HS-27A (cell line): ENCODE measurements around the gene PLD6.
"Not testable (repeated sequence)": the region's sequence is repeated elsewhere in the genome, so short reads cannot be mapped to it uniquely, and the experiment has no call there.

Source experiments
- DNase-seq: peaks from one replicate; pipeline ENCODE4 v3.0.0-alpha.2; 2012; ENCODE audit warnings: low read depth, missing footprints

The PLD6 gene, protein sequence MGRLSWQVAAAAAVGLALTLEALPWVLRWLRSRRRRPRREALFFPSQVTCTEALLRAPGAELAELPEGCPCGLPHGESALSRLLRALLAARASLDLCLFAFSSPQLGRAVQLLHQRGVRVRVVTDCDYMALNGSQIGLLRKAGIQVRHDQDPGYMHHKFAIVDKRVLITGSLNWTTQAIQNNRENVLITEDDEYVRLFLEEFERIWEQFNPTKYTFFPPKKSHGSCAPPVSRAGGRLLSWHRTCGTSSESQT

DNA sequence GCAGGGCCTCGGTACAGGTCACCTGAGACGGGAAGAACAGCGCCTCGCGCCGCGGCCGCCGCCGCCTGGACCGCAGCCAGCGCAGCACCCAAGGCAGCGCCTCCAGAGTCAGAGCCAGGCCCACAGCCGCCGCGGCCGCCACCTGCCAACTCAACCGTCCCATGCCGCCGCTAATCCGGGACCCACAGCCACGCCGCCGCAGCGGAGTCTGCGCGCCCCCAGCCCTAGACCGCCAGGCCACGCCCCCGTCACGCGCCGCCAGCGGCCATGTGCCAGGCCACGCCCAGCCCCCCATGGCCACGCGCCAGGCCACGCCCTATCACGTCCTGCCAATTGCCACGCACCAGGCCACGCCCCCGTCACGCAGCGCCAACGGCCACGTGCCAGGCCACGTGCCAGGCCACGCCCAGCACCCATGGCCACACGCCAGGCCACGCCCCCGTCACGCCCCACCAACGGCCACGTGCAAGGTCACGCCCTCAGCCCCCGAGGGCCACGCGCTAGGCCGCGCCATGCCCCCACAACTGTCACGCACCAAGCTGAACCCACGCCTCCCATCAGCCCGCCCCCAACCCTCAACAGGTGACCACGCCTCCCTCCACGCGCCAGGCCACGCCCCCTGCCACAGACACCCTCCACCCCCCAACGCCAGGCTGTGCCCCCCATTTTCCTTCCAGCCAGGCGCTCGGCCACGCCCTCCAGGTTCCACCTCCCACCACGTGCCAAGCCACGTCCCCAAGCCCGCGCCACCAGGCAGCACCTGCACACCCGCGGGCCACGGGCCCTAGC is at the start of gene PLD6:
PLD6 (minus strand) TSS at position 210 of the 789 bp plus-strand sequence; CDS start at position 163, 47 bp downstream.
- DNase-seq = peak; percentile 83

DNA sequence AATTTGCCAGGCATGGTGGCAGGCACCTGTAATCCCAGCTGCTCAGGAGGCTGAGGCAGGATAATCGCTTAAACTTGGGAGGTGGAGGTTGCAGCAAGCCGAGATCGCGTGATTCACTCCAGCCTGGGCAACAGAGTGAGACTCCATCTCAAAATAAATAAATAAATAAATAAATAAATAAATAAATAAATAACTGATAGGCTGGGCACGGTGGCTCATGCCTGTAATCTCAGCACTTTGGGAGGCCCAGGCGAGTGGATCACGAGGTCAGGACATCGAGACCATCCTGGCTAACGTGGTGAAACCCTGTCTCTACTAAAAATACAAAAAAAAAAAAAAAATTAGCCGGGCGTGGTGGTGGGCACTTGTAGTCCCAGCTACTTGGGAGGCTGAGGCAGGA is 49.6 kb upstream of the PLD6 start:
- not testable (repeated sequence) for DNase-seq

- no peak for DNase-seq
These were observed 47.9 kb upstream of the PLD6 start for GRCh38 chr17:17254036-17254435.

- no peak for DNase-seq
These were observed 47.3 kb upstream of the PLD6 start for GRCh38 chr17:17253406-17253805.

DNA sequence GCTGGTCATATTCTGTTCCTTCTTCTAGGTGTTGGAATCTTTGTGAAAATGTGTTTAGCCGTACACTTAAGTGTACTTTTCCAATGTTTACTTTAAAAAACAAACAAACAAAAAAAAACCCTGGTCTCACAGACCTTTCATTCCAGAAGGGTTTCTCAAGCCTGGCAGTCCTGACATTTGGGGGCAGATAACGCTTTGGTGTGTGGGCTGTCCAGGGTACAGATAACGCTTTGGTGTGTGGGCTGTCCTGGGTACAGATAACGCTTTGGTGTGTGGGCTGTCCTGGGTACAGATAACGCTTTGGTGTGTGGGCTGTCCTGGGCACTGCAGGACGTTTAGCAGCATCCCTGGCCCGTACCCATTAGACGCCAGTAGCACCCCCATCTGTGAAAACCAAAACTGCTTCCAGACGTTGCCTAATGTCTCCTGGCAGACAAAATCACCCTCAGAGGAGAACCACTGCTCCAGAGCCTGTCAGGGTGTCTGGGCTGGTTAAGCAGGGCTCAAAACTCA is 46.1 kb upstream of the PLD6 start:
- DNase-seq = no peak

- DNase-seq = no peak
These were observed 40.7 kb upstream of the PLD6 start for GRCh38 chr17:17246879-17247278.

- no peak for DNase-seq
These were observed 37.0 kb upstream of the PLD6 start for GRCh38 chr17:17243163-17243562.

GRCh38 chr17:17242246-17242645 is 36.1 kb upstream of the PLD6 start:
- no peak for DNase-seq

DNA sequence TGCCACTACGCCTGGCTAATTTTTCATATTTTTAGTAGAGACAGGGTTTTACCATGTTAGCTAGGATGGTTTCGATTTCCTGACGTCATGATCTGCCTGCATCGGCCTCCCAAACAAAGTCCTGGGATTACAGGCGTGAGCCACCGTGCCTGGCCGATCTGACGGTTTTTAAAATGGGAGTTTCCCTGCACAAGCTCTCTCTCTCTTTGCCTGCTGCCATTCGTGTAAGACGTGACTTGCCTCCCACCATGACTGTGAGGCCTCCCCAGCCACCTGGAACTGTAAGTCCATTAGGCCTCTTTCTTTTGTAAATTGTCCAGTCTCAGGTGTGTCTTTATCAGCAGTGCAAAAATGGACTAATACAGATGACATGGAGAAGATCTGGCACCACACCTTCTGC is 35.5 kb upstream of the PLD6 start:
- no peak for DNase-seq

DNA sequence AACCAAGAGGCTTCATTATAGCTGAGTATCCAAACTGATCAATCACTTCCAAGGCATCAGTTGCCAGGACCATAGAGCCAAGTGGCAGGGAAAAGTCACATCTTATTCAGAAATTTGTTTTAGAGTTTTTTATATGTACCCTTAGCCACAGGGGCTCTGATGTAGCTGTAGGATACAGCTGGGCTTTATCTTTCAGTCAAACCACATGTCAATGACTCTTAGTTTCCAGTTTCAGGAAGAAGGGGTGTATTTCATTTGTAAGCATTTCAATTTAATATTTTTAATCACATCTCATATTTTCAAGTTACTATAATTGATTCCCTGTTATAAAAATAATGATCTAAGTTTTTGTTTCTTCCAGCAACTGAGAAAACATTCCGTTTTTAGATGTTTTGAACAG is 33.7 kb upstream of the PLD6 start:
- no peak for DNase-seq

DNA sequence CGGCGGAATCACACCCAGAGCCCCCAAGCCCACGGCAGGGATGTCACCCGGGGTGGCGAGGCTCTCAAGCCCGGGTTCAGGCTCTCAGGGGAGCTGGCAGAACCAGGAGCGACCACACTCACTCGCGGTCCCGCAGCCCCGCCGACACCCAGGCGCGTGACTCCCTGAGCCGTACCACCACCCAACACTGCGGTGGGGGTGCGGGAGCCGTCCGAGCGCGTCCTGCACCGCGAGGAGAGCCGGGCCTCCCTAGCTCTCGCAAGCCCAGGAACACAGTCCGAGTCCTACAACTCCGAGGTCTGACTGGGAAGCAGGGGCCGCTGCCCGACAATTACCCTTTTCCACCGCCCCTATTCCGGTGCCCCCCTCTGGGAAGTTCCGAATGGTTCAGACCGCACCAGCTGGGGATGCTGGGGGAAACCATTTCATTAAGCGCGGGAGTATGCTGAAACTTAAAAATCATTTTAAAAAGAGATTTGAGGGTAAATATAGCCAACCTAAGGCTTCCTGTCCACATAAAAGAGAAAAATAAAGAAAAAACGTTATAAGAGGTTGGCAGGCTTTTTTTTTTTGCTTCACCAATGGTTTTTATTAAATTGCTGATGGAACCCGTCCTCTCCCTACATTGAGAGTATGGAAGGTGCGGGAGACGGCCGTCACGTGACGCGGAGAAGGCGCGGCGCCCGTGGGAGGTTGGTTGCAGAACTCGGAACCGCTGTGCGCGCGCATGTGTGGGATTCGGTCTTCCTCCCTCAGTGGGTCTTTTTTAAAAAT is 31.1 kb upstream of the PLD6 start, which contains the start of gene FLCN:
FLCN (minus strand) TSS at position 143 of the 774 bp plus-strand sequence. CDS start 9,031 bp downstream, outside the sequence.
- peak; percentile 92 for DNase-seq

DNA sequence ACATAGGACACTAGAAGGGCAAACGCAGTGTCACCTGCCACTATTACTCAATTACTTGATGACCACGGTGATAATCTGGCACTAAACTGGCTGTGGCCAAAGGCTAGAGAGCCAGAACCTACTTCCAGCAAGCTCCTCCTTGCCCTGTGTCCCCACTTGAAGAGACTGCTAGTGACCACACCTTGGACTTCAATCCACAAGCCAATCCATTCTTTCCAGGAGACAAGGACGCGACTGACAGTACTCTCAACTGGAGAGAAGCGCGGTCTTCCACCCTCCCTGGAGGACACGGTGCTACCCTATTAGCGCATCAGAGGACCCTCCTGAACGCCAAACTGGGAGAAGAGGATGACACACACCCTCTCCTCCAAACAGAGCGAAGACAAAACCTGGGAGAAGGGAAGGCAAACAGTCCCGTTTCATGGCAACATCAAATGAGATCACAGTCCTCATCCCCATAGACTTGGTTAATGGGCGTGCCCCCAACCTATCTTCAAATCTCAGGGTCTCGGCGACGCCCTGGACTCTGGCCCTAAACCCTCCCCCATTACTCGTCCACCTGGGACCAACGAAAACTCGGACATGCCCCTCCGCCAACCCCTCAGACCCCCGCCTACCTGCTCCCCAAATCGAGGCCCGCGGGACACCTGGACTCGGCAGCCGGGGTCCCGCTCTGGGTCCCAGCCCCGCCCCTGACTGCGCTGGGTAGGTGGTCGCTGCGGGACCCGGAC is 30.3 kb upstream of the PLD6 start:
- no peak for DNase-seq

DNA sequence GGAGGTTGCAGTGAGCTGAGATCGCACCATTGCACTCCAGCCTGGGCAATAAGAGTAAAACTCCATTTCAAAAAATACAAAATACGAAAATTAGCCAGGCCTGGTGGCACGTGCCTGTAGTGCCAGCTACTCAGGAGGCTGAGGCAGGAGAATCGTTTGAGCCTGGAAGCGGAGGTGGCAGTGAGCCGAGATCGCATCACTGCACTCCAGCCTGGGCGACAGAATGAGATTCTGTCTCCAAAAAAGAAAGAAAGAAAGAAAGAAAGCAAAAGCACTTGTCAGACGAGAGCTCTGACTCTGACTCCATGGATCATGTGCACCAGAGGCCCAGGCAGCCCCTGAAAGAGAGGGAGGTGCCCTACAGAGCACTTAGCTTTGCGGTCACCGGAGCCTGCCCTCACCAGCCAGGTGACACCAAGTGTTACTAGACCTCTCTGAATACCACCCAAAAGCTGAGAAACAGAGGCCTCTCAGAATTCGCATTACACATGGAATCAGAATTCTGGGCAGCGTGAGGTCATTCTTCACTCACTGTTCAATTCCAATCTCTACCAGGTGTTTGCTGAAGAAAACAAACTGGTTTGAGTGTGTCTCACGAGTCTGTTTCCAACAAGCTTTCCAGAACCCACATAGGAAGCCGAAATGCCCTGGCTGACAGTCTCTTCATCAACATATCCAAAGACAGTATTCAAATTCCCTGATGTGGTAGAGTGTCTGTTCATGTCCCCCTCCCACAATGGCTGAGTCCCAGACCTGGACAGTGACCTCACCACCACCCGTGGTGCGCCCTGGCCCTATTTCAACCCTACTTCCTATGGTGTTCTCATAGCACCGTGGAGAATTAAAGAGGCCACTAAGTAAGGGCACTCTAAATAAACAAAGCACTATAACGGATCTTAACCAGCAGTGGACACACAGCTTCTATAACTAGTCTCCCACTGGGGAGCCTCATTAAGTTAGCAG is 29.4 kb upstream of the PLD6 start:
- no peak for DNase-seq

- no peak for DNase-seq
These were observed 26.1 kb upstream of the PLD6 start for GRCh38 chr17:17232303-17232621.

GRCh38 chr17:17231621-17232302 is 25.6 kb upstream of the PLD6 start:
- no peak for DNase-seq

DNA sequence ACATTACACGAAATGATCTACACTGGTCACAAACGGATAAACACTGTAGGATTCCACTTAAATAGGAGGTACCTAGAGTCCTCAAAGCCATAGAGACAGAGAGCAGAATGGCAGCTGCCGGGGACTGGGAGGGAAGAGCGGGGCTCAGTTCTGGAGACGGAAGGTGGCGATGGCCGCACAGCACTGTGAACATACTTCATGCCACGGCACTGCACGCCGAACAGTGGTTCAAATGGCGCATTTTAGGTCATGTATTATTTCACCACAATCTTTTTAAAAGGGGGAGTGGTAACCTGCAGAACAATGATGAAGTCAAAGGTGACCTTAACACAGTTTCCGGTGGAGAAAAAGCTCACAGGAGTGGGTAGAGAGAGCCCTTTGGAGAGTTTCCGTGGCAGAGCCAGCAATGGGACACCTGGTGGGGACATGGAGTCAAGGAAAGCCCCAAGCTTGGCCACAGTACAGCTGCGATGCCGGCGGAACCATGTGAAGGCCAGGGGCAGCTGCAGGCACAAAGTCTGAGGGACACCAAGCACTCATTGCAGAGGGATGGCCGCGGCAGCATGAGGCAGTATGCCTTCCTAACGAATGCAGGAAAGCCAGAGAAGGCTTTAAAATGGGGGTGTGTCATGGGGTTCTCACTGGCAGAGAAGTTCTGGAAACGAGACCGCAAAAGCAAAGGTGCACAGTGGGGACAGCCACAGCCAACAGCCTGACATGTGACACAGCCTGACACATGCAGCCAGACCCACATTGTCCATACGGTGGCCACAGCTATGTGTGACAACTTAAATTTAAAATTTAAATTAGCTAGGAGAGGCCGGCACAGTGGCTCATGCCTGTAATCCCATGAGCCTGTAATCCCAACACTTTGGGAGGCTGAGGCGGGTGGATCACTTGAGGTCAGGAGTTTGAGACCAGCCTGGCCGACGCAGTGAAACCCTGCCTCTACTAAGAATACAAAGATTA is 23.6 kb upstream of the PLD6 start:
- DNase-seq = no peak

DNA sequence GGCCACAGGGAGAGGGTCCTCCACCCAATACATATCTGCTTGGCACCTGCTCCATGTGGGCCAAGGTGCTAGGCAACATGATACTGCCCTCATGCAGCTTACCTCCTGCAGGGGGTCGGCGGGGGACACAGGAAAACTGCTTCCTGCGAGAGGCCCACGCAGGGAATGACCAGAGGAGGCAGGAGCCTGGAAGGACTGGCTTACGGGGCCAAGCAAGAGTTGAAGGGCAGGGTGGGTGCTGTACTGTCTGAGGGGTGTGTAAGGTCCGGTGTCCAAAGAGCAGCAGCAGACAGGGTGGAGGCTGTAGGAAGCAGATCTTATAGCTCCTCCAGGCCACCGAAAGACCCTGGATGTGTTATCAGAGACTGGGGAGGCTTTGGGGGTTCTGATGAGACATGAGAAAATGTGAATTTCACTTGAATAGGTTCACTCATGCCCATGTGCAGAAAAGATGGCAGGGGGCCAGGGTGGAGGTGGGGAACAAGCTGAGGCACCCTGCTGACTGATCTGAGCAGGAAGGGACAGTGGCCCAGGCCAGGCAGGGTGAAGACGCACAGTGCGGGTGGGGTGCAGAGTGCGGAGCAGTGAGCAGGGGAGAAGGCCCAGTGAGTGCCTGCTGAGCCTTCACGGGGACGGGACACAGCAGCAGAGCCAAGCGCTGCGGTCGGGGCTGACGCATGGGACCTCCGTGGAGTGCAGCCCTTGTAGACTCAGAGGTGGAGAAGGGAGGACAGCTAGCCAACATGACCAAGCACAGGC is 22.6 kb upstream of the PLD6 start:
- DNase-seq = no peak
